Trophoblast cell (in vitro differentiated cells and primary cell): ENCODE results near the gene PRSS22.

Source experiments
- DNase-seq, 2 donors: peaks; one replicate each; pipeline ENCODE4 v3.0.0-alpha.2; 2016
- H2AFZ ChIP-seq: 2 replicates; pipeline ENCODE4 v1.6.1; 2013; ENCODE audit warnings: low read length, moderate library complexity, mild to moderate bottlenecking; ENCODE audit not compliant: insufficient read depth, poor library complexity
- H2AK5ac ChIP-seq: 2 replicates; pipeline ENCODE4 v1.6.1; 2013; ENCODE audit warnings: mild to moderate bottlenecking, low read length
- H2BK120ac ChIP-seq: 2 replicates; pipeline ENCODE4 v1.6.1; 2013; ENCODE audit warnings: low read length, mild to moderate bottlenecking, moderate library complexity; ENCODE audit not compliant: insufficient read depth, poor library complexity
- H2BK12ac ChIP-seq: 2 replicates; pipeline ENCODE4 v1.6.1; 2013; ENCODE audit warnings: mild to moderate bottlenecking, low read length, moderate library complexity
- H2BK5ac ChIP-seq: 2 replicates; pipeline ENCODE4 v1.6.1; 2013; ENCODE audit warnings: low read length, low read depth, moderate library complexity, mild to moderate bottlenecking; ENCODE audit not compliant: poor library complexity
- H3K14ac ChIP-seq: 2 replicates; pipeline ENCODE4 v1.6.1; 2013; ENCODE audit warnings: mild to moderate bottlenecking, low read length
- H3K18ac ChIP-seq: 2 replicates; pipeline ENCODE4 v1.6.1; 2013; ENCODE audit warnings: mild to moderate bottlenecking, low read length
- H3K23ac ChIP-seq: 2 replicates; pipeline ENCODE4 v1.6.1; 2013; ENCODE audit warnings: low read length
- H3K27ac ChIP-seq: 2 replicates; pipeline ENCODE4 v1.5.1; 2013; ENCODE audit warnings: low read depth, mild to moderate bottlenecking, inconsistent platforms, low read length, moderate library complexity
- H3K27me3 ChIP-seq: 2 replicates; pipeline ENCODE4 v1.6.1; 2013; ENCODE audit warnings: inconsistent platforms, mild to moderate bottlenecking, low read length, moderate library complexity; ENCODE audit not compliant: insufficient read depth
- H3K36me3 ChIP-seq, 2 experiments: 1 replicate in 1 of 2; 2 replicates in 1 of 2; pipeline ENCODE4 v1.6.1; 2013; ENCODE audit warnings: low read length in 2 of 2, mild to moderate bottlenecking in 2 of 2, moderate library complexity in 1 of 2; ENCODE audit not compliant: insufficient read depth in 2 of 2, control insufficient read depth in 1 of 2
- H3K4ac ChIP-seq: 2 replicates; pipeline ENCODE4 v1.6.1; 2013; ENCODE audit warnings: low read depth, mild to moderate bottlenecking, low read length, moderate library complexity
- H3K4me1 ChIP-seq, 2 experiments: 1 replicate in 1 of 2; 2 replicates in 1 of 2; pipeline ENCODE4 v1.6.1; 2013; ENCODE audit warnings: low read length in 2 of 2, mild to moderate bottlenecking in 2 of 2, moderate library complexity in 1 of 2; ENCODE audit not compliant: insufficient read depth in 2 of 2, control insufficient read depth in 1 of 2
- H3K4me2 ChIP-seq: 2 replicates; pipeline ENCODE4 v1.6.1; 2013; ENCODE audit warnings: inconsistent platforms, mild to moderate bottlenecking, low read length, moderate library complexity
- H3K4me3 ChIP-seq: 2 replicates; pipeline ENCODE4 v1.5.1; 2013; ENCODE audit warnings: mild to moderate bottlenecking, low read depth, low read length, inconsistent platforms
- H3K79me1 ChIP-seq: one replicate; pipeline ENCODE4 v1.6.1; 2013; ENCODE audit warnings: low read length
- H3K79me2 ChIP-seq: 2 replicates; pipeline ENCODE4 v1.6.1; 2013; ENCODE audit warnings: low read length, mild to moderate bottlenecking; ENCODE audit not compliant: control insufficient read depth, insufficient read depth, poor library complexity
- H3K9ac ChIP-seq: 2 replicates; pipeline ENCODE4 v1.6.1; 2013; ENCODE audit warnings: mild to moderate bottlenecking, low read length
- H3K9me3 ChIP-seq: 2 replicates; pipeline ENCODE4 v1.6.1; 2013; ENCODE audit warnings: low read depth, mild to moderate bottlenecking, control low read depth, inconsistent platforms, low read length; ENCODE audit not compliant: insufficient read depth
- H4K12ac ChIP-seq: 2 replicates; pipeline ENCODE4 v1.6.1; 2013; ENCODE audit warnings: low read depth, mild to moderate bottlenecking, low read length, moderate library complexity
- H4K8ac ChIP-seq: 2 replicates; pipeline ENCODE4 v1.6.1; 2013; ENCODE audit warnings: low read depth, mild to moderate bottlenecking, low read length, moderate library complexity
- H4K91ac ChIP-seq: one replicate; pipeline ENCODE4 v1.6.1; 2013; ENCODE audit warnings: low read depth, mild to moderate bottlenecking, low read length, moderate library complexity
- WGBS: extraction: QIAGEN DNeasy Blood & Tissue Kit; methylation state at CpG from one replicate; pipeline ENCODE4 v1.1.7; 2013; ENCODE audit warnings: missing lambda C conversion rate; ENCODE audit not compliant: insufficient read length, insufficient coverage; ENCODE audit errors: extremely low coverage; 5-methylcytosine and 5-hydroxymethylcytosine counted together

Gene PRSS22

GRCh38 chr16:2842340-2843000 is 15.5 kb downstream of the PRSS22 start:
- no peaks in the 10 kb centered on the region for H3K27me3 ChIP-seq
- DNase-seq = peak; percentile 70 to 92
- no peak overlapping the region for H2BK12ac ChIP-seq
- no peak overlapping the region for H2AFZ ChIP-seq
- no peak overlapping the region for H2BK120ac ChIP-seq
- H3K79me2 ChIP-seq = no peaks in the 10 kb centered on the region
- no peaks in the 10 kb centered on the region for H3K4me1 ChIP-seq
- no peak overlapping the region for H4K91ac ChIP-seq
- H3K9me3 ChIP-seq = peaks cover 1% of the 10 kb centered on the region
- H3K14ac ChIP-seq = no peak overlapping the region
- H3K4me2 ChIP-seq = no peak overlapping the region
- H3K9ac ChIP-seq = no peak overlapping the region
- WGBS = no CpG with 5 or more reads among the region's 40 CpGs
- no peak overlapping the region for H3K23ac ChIP-seq
- H4K8ac ChIP-seq = no peak overlapping the region
- H3K27ac ChIP-seq = no peak overlapping the region
- no peak overlapping the region for H4K12ac ChIP-seq
- no peaks in the 10 kb centered on the region for H3K36me3 ChIP-seq
- no peak overlapping the region for H3K18ac ChIP-seq
- no peak overlapping the region for H3K4ac ChIP-seq
- no peak overlapping the region for H2BK5ac ChIP-seq
- no peaks in the 10 kb centered on the region for H3K79me1 ChIP-seq
- no peak overlapping the region for H2AK5ac ChIP-seq
- H3K4me3 ChIP-seq = no peak overlapping the region

- Histone ChIP-seq H3K9ac (no peak overlapping the region), H3K36me3 (no peaks in the 10 kb centered on the region), H3K27ac (no peak overlapping the region), H3K4me2 (no peak overlapping the region), H3K79me1 (no peaks in the 10 kb centered on the region), H2AK5ac (no peak overlapping the region), H4K91ac (no peak overlapping the region), H3K14ac (no peak overlapping the region), H3K23ac (no peak overlapping the region), H3K9me3 (peaks cover 1% of the 10 kb centered on the region), H2BK120ac (no peak overlapping the region), H4K12ac (no peak overlapping the region), H3K4me3 (no peak overlapping the region), H2BK12ac (no peak overlapping the region), H3K18ac (no peak overlapping the region), H3K4ac (no peak overlapping the region), H3K79me2 (no peaks in the 10 kb centered on the region), H2BK5ac (no peak overlapping the region), H2AFZ (no peak overlapping the region), H4K8ac (no peak overlapping the region), H3K27me3 (no peaks in the 10 kb centered on the region), H3K4me1 (peaks cover 0 to under 1% of the 10 kb centered on the region in 2 experiments)
- WGBS = no CpG with 5 or more reads among the region's 18 CpGs
- no peak for DNase-seq
Observed at GRCh38 chr16:2841606-2842339, 16.2 kb downstream of the PRSS22 start.

GRCh38 chr16:2840914-2841313 is 17.1 kb downstream of the PRSS22 start:
- no peak overlapping the region for H3K4ac ChIP-seq
- no peak overlapping the region for H3K4me2 ChIP-seq
- no peak overlapping the region for H2BK120ac ChIP-seq
- no peaks in the 10 kb centered on the region for H3K79me1 ChIP-seq
- H3K36me3 ChIP-seq = no peaks in the 10 kb centered on the region
- H4K12ac ChIP-seq = no peak overlapping the region
- H2AFZ ChIP-seq = no peak overlapping the region
- no peak overlapping the region for H3K14ac ChIP-seq
- no peak overlapping the region for H2BK12ac ChIP-seq
- no CpG with 5 or more reads among the region's 12 CpGs for WGBS
- no peak for DNase-seq
- no peak overlapping the region for H4K91ac ChIP-seq
- H4K8ac ChIP-seq = no peak overlapping the region
- no peak overlapping the region for H2BK5ac ChIP-seq
- no peak overlapping the region for H2AK5ac ChIP-seq
- no peaks in the 10 kb centered on the region for H3K79me2 ChIP-seq
- H3K4me1 ChIP-seq = peaks cover 5 to 9% of the 10 kb centered on the region in 2 experiments
- no peak overlapping the region for H3K23ac ChIP-seq
- H3K18ac ChIP-seq = no peak overlapping the region
- H3K27ac ChIP-seq = no peak overlapping the region
- H3K4me3 ChIP-seq = no peak overlapping the region
- H3K9me3 ChIP-seq = peaks cover 1% of the 10 kb centered on the region
- no peak overlapping the region for H3K9ac ChIP-seq
- no peaks in the 10 kb centered on the region for H3K27me3 ChIP-seq

- Histone ChIP-seq H3K23ac (no peak overlapping the region), H3K18ac (no peak overlapping the region), H3K4me1 (peaks cover 10 to 15% of the 10 kb centered on the region in 2 experiments), H3K27me3 (no peaks in the 10 kb centered on the region), H3K9ac (no peak overlapping the region), H3K9me3 (peaks cover 1% of the 10 kb centered on the region), H2AFZ (no peak overlapping the region), H4K8ac (no peak overlapping the region), H2BK120ac (no peak overlapping the region), H3K36me3 (no peaks in the 10 kb centered on the region), H3K4me2 (no peak overlapping the region), H3K14ac (no peak overlapping the region), H3K27ac (no peak overlapping the region), H4K91ac (no peak overlapping the region), H3K4me3 (no peak overlapping the region), H4K12ac (no peak overlapping the region), H2AK5ac (no peak overlapping the region), H2BK5ac (no peak overlapping the region), H3K79me2 (no peaks in the 10 kb centered on the region), H3K4ac (no peak overlapping the region), H3K79me1 (peaks cover 3% of the 10 kb centered on the region), H2BK12ac (no peak overlapping the region)
- no peak for DNase-seq
- no CpG with 5 or more reads among the region's 15 CpGs for WGBS
Observed at GRCh38 chr16:2839650-2840450, 18.1 kb downstream of the PRSS22 start.
